ENCODE results near the gene NIT2.

DNA sequence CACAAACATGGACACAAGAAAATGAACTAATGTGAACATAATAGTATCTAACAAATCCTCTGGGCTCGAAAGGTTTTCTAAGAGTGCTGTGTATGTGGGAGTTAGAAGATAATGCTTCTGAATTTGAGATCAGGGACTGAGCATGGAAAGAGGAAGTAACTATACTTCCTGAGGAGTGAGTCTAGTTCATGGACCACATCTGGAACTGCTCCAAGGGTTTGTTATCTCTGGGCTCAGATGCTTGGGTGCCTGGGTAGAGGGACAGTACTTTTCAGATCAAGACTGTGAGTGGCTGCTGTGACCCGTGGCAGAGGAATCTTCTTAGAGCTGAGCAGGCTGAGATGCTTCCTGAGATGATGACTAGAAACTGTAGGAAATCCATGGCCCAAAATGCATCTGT is 45.2 kb upstream of the NIT2 start:
- TF ChIP-seq, protein P1, sequence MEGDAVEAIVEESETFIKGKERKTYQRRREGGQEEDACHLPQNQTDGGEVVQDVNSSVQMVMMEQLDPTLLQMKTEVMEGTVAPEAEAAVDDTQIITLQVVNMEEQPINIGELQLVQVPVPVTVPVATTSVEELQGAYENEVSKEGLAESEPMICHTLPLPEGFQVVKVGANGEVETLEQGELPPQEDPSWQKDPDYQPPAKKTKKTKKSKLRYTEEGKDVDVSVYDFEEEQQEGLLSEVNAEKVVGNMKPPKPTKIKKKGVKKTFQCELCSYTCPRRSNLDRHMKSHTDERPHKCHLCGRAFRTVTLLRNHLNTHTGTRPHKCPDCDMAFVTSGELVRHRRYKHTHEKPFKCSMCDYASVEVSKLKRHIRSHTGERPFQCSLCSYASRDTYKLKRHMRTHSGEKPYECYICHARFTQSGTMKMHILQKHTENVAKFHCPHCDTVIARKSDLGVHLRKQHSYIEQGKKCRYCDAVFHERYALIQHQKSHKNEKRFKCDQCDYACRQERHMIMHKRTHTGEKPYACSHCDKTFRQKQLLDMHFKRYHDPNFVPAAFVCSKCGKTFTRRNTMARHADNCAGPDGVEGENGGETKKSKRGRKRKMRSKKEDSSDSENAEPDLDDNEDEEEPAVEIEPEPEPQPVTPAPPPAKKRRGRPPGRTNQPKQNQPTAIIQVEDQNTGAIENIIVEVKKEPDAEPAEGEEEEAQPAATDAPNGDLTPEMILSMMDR (IDR thresholded peaks at IDR 0.05) = no peak
- TF ChIP-seq POLR2A (IDR thresholded peaks at IDR 0.05) = no peak
